ENCODE data around the gene UBE2L5. TPM values are rescaled to one million over a fixed set of nuclear protein-coding genes. Genes with fewer than 3 reads are reported as not detected.
"Not testable (repeated sequence)": the region's sequence is repeated elsewhere in the genome, so short reads cannot be mapped to it uniquely, and the experiment has no call there.

UBE2L5 gene
- total RNA-seq, 1 experiment from 2014 or later = not detected

- DNase-seq (ENCODE audit: low read depth) = no peak
Observed at GRCh38 chr13:30438286-30438685, 16.0 kb downstream of the UBE2L5 start.

- DNase-seq (ENCODE audit: low read depth) = no peak
Observed at GRCh38 chr13:30440910-30441703, 18.8 kb downstream of the UBE2L5 start.

- no peak for DNase-seq (ENCODE audit: low read depth)
Observed at GRCh38 chr13:30442926-30443325, 20.6 kb downstream of the UBE2L5 start.

DNA sequence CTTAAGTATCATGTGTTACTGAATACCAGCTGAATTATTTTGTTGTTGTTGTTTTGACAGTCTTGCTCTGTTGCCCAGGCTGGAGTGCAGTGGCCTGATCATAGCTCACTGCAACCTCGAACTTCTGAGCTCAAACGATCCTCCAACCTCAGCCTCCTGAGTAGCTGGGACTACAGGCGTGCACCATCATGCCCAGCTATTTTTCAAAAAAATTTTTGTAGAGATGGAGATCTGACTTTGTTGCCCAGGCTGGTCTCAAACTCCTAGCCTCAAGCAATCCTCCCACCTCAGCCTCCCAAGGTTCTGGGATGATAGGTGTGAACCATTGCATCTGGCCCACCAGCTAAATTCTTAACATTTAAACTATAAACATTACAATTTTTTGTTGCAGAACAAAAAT, 21.2 kb downstream of the UBE2L5 start:
- DNase-seq (ENCODE audit: low read depth) = not testable (repeated sequence)

DNA sequence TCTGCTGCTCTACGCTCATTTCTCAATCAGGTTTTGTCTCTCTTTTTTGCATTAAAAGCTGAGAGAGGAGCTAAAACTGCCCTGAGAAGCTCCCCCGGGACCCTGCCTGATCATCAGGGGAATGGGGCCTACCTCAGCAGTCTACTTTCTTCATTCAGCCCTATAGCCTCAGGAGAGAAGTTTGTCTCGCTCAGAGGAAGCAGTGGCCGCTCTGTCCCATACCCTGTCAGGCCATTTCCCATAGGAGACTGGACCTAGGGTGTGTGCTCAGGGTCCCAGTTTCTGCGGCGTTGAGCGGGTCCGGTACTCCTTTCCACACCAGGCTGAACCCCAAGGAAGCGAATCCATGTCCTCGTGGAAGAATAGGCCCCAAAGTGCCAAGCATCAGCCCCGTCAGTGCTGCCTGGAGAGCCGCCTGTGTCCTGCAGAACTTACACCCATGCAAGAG, 21.7 kb downstream of the UBE2L5 start:
- DNase-seq (ENCODE audit: low read depth) = no peak

DNA sequence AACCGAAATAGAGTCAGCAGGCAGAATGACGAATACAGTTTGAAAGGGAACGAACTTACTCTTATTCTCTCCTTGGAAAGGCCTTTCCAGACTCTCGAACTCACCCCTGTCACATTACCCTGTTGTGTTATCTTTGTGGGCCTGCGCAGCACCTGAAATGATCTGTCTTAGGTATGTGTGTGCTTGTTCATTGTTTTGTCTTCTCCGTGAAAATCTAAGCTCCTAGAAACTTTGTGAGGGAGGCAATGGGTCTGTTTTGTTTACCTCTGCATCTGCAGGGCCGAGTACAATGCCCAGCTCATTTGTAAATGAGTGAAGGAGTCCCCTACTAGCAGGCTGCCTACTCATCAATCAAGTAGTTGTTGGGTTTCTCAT, 23.8 kb downstream of the UBE2L5 start:
- no peak for DNase-seq (ENCODE audit: low read depth)

DNA sequence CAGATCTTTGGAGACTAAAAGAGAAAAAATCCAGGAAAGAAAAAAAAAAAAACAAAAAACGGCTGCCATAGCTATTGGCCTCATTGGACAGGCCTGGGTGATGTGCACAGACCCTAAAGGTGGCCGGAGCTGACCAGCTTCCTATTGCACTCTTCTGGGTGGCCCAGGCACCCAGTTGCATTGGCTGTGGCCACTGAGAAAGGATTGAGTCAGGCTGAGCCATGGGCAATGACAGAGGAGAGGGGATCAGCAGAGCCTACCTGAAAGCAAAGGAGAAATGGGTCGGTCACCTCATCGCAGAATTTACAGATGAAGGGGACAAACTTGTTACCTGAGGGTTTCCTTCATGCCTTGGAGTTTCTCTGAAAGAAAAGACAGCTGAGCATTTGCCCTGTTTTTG, 26.1 kb downstream of the UBE2L5 start:
- no peak for DNase-seq (ENCODE audit: low read depth)

GRCh38 chr13:30450066-30450465, 27.8 kb downstream of the UBE2L5 start:
- DNase-seq (ENCODE audit: low read depth) = no peak

- not testable (repeated sequence) for DNase-seq (ENCODE audit: low read depth)
Observed at GRCh38 chr13:30451476-30451875, 29.2 kb downstream of the UBE2L5 start.

DNA sequence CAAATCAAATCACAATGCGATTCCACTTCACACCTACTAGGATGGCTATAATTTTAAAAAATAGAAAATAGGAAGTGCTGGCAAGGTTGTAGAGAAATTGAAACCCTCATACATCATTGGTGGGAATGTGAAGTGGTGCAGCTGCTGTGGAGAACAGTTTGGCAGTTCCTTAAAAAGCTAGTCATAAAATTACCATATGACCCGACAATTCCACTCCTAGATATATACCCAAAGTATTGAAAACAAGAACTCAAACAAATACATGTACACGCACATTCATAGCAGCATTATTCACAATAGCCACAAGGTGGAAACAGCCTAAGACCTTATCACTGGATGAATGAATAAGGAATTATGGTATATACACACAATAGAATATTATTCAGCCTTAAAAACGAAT, 31.4 kb downstream of the UBE2L5 start:
- no peak for DNase-seq (ENCODE audit: low read depth)

- DNase-seq (ENCODE audit: low read depth) = no peak
Observed at GRCh38 chr13:30454991-30455390, 32.7 kb downstream of the UBE2L5 start.

- no peak for DNase-seq (ENCODE audit: low read depth)
Observed at GRCh38 chr13:30456290-30456689, 34.0 kb downstream of the UBE2L5 start.

DNA sequence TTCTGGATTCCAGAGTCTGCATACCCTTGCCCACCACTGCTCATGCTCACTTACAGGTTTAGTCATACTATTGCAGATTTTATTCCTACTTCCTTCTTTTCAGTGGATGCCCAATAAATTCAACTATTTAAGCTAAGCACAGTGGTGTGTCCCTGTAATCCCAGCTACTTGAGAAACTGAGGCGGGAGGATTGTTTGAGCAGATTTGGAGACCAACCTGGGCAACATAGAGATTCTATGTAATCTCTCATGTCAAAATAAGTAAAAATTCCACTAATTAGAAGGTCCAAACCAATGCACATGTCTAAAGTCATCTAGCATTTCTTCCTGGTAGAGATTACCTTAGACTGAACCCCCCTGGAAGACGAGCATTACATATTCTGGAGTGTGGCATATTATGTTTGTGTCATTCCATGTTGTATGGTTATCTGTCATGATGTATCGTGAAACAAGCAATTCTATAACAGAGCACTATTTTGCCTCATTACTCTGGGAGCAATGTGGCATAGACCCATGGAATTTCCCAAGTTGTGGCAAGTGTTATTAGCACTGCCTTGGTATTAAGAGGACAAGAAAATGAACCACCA, 35.1 kb downstream of the UBE2L5 start:
- DNase-seq (ENCODE audit: low read depth) = no peak

GRCh38 chr13:30461279-30462066, 39.2 kb downstream of the UBE2L5 start:
- peak; percentile 56 for DNase-seq (ENCODE audit: low read depth)

GRCh38 chr13:30463787-30464495, 41.6 kb downstream of the UBE2L5 start:
- DNase-seq (ENCODE audit: low read depth) = peak; percentile 65

DNA sequence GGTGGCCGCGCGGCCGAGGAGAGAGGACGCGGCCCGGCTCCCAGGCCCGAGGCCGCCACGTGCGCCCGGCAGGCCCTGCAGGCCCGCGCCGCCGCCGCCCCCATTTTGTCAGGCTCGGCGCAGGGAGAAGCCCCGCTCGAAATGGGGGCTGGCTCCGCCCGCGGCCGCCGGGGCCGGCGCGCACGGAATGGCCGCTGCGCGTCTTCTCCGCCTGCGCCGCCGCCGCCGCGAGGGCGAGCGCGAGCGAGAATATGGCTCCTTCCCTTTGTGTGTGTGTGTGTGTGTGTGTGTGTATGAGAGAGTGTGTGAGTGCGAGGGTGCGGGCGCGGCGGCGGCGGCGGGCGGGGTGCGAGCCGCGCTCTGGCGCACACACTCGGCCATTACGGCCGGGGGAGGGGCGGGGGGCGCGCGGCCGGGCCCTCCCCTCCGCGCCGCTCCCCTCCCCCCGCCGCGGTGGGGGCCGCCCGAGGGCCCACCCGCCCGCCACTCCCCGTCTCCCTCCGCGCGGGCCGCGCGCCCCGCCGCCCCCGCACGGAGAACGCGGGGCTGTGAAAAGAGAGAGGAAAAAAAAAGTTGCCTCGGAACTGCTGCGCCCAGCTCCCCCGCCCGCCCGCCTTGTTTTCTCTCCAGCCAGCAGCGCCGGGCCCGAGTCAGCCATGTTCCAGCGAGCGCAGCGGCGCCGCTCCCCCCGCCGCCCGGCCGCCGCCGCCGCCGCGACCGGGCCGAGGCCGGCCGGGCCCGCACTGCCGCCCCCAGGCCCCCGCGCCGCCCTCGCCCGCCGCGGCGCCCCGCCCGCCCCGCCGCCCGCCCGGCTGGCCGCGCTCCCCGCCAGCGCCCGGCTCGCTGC, 42.4 kb downstream of the UBE2L5 start:
- peak; percentile 83 for DNase-seq (ENCODE audit: low read depth)

- DNase-seq (ENCODE audit: low read depth) = no peak
Observed at GRCh38 chr13:30465343-30465592, 43.0 kb downstream of the UBE2L5 start.

DNA sequence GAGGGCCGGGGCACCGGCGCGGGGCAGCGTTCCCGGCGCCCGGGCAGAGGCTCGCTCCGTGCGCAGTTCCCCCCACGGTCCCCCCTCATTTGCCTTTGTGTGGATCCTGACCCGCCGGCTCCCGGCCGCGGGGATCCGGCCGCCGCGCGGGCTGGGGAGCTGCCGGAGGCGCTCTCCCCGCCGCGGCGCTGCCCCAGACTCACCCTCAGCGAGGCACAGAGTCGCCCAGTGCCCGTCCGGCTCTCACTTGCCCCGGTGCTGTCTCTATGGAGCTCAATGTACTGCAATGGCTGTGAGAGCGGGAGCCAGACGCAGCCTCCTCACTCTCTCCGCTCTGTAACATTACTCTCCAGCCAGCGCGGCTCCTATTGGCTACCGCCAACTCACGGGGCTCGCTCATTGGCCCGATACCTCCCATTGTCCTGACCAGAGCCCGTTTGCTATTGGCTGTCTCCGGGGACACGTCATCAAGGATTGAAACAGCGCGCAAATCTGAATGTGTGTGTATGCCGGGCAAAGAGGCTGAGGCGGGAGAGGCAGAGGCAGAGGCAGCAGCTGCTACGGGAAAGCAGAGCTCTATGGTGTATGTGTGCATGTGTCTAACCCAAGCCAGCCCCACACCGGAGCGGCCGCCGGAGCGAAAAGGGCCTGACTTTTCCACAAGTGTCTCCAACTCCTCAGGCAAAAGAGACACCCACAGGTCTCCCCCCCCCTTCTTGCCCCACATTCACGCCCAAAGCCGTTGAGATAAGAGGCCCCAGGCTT, 43.5 kb downstream of the UBE2L5 start, which contains the start of gene HMGB1:
HMGB1 (minus strand) TSS at position 344 of the 765 bp plus-strand sequence. CDS start 2,256 bp downstream, outside the sequence.
- DNase-seq (ENCODE audit: low read depth) = peak; percentile 100

DNA sequence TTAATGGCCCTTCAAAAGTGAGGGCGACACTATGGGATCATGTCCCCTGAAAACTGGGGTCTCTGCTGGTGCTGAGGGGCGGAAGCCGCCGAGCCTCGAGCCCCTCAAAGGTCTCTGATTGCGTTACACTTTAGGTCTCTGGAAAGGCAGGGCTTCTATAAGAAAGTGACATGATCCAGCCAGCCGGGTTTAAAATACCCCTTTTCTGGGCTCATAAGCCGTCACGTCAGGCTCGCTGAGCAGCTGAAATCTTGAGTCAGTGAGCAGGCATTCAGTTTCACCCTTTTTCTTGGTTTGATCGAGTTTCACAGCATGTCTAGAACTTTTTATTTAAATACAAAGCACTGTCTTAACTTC, 44.0 kb downstream of the UBE2L5 start:
- DNase-seq (ENCODE audit: low read depth) = peak; percentile 80

GRCh38 chr13:30466841-30467252, 44.6 kb downstream of the UBE2L5 start:
- peak; percentile 79 for DNase-seq (ENCODE audit: low read depth)
